HFFc6 (cell line): ENCODE results near the gene DELE1. TPM values are rescaled to one million over a fixed set of nuclear protein-coding genes. Genes with fewer than 3 reads are reported as not detected.

Experiments
- DNase-seq: peaks from one replicate; pipeline ENCODE4 v3.0.0-alpha.2; 2018
- H3K27ac Mint-ChIP-seq: 2 replicates; pipeline ENCODE4 v1.8.0; 2020; ENCODE audit warnings: mild to moderate bottlenecking, mixed read lengths
- H3K27me3 Mint-ChIP-seq: 2 replicates; pipeline ENCODE4 v1.8.0; 2021; ENCODE audit warnings: mild to moderate bottlenecking, moderate library complexity, mixed read lengths; ENCODE audit not compliant: insufficient read depth
- H3K36me3 Mint-ChIP-seq: 2 replicates; pipeline ENCODE4 v1.8.0; 2021; ENCODE audit warnings: low read depth, mixed read lengths
- H3K4me1 Mint-ChIP-seq: 2 replicates; pipeline ENCODE4 v1.8.0; 2020; ENCODE audit warnings: low read depth, mixed read lengths
- H3K4me3 Mint-ChIP-seq: 2 replicates; pipeline ENCODE4 v1.8.0; 2020; ENCODE audit warnings: mild to moderate bottlenecking, moderate library complexity, mixed read lengths
- H3K9me3 Mint-ChIP-seq: 2 replicates; pipeline ENCODE4 v1.8.0; 2020; ENCODE audit warnings: mild to moderate bottlenecking, mixed read lengths
- CTCF ChIP-seq: fragments of 200-600 bp; sonication (generic); IDR thresholded peaks from 2 replicates; pipeline ENCODE4 v1.5.0; 2021; ENCODE audit warnings: antibody characterized with exemption, mild to moderate bottlenecking
- total RNA-seq, 6 experiments: library from RNA; stranded (reverse); fragmentation: NEBNext Ultra II Directional; extraction: Animal tissue kit (Norgen Biotek cat#: 25700); gene quantifications; 2 replicates in 1 of 6; 3 replicates in 5 of 6; pipeline ENCODE4 v1.2.3, GENCODE V29; 2021

Gene DELE1
- total RNA-seq, 6 experiments from 2014 or later: 44.4 to 54.2 (median 46.7) TPM

DNA sequence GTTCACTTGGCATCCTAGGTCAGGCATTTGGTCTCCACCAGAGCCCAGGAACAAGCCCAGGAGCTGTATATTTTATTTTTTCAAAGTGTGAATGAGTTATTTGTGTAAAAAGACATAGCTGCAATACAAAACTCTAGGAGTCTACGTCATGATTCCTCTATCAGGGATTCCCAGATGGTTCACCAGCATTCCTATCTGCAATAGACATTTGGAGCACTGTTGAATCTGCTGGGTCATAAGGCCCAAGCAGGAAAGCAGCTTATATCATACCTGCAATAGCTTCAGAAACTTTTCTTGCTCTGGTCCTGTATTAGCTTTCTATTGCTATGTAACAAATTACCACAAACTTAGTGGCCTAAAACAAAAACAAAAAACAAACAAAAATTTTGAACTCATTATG lies 16.7 kb upstream of the DELE1 start:
- no peak for DNase-seq
- Mint-ChIP-seq H3K9me3 (no peaks in the 10 kb centered on the region), H3K4me3 (no peak overlapping the region), H3K27ac (no peak overlapping the region), H3K36me3 (peaks cover 4% of the 10 kb centered on the region; the same call in 1 of the 2 replicates), H3K27me3 (peaks cover 24% of the 10 kb centered on the region), H3K4me1 (peaks cover 26% of the 10 kb centered on the region)
- TF ChIP-seq CTCF: no peak

DNA sequence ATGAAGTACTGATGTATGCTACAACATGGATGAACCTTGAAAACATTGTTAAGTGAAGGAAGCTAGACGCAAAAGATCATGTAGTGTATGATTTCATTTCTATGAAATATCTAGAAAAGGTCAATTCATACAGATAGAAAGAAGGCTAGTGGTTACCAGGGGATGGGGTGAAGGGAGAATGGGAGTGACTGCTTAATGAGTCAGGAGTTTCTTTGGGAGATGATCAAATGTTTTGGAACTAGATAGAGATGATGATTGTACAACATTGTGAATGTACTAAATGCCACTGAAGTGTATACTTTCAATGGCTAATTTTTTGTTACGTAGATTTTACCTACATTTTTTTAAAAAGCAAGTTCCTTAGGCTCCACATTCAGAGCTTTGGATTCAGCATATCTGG lies 14.9 kb upstream of the DELE1 start:
- Mint-ChIP-seq H3K27me3 (peaks cover 18% of the 10 kb centered on the region), H3K27ac (no peak overlapping the region), H3K9me3 (no peaks in the 10 kb centered on the region), H3K36me3 (peaks cover 4% of the 10 kb centered on the region; the same call in 1 of the 2 replicates), H3K4me3 (no peak overlapping the region), H3K4me1 (peaks cover 34% of the 10 kb centered on the region)
- TF ChIP-seq CTCF: no peak
- peak; percentile 58 for DNase-seq

DNA sequence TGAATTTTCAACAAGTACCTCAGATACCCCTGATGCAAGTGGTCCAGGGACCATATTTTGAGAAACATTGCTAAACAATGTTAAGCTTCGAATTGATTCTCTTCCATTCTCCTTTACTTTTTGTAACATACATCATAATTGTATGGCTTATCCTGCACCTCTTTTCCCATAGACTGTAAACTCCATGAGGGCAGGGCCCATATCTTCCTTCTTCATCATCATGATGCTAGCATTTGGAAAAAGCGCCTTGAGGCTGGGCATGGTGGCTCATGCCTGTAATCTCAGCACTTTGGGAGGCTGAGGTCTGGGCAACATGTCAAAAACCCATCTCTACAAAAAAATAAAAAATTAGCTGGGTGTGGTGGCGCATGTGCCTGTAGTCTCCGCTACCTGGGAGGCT lies 14.5 kb upstream of the DELE1 start:
- Mint-ChIP-seq H3K4me3 (no peak overlapping the region), H3K36me3 (peaks cover 4% of the 10 kb centered on the region; the same call in 1 of the 2 replicates), H3K27me3 (peaks cover 17% of the 10 kb centered on the region), H3K9me3 (no peaks in the 10 kb centered on the region), H3K27ac (no peak overlapping the region), H3K4me1 (peaks cover 36% of the 10 kb centered on the region)
- no peak for DNase-seq
- no peak for TF ChIP-seq CTCF

DNA sequence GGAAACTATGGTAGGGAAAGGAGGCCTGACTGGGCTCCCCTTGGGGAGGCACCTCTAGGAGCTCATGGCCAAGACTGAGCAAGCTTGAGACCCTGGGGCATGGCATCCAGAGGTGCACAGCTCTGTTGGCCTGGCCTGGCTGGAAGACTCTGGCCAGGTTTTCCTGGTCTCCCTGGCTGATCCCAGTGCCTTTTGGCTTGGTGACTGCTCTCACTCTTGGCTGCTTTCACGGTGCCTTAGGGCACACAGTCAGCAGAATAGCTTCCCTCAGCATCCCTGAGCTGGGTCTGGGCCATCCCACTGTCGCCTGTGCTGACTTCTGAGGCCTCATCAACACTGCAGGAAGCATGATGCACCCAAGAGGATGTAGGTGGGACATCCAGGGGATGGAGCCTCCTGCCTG lies 13.4 kb upstream of the DELE1 start:
- peak overlapping the region; percentile 55; the same call in 1 of the 2 replicates for H3K27ac Mint-ChIP-seq

GRCh38 chr5:141913560-141914198 lies 10.0 kb upstream of the DELE1 start:
- TF ChIP-seq CTCF: no peak
- Mint-ChIP-seq H3K27me3 (peaks cover 28% of the 10 kb centered on the region), H3K4me1 (peaks cover 30% of the 10 kb centered on the region), H3K36me3 (no peaks in the 10 kb centered on the region), H3K9me3 (no peaks in the 10 kb centered on the region), H3K27ac (no peak overlapping the region; the same call in 1 of the 2 replicates), H3K4me3 (peak overlapping the region; percentile 68)
- no peak for DNase-seq

More for the DNA sequence above, 13.4 kb upstream of the DELE1 start:
- H3K27me3 Mint-ChIP-seq: peaks cover 17% of the 10 kb centered on the region
- H3K9me3 Mint-ChIP-seq: no peaks in the 10 kb centered on the region
- TF ChIP-seq CTCF: no peak
- H3K36me3 Mint-ChIP-seq: peaks cover 4% of the 10 kb centered on the region; the same call in 1 of the 2 replicates
- H3K4me1 Mint-ChIP-seq: peaks cover 36% of the 10 kb centered on the region
- peak; percentile 89 for DNase-seq
- no peak overlapping the region for H3K4me3 Mint-ChIP-seq
